SK-N-SH (cell line): Measurements from ENCODE around the gene MAPK8IP1. TPM values are rescaled to one million over a fixed set of nuclear protein-coding genes. Genes with fewer than 3 reads are reported as not detected.
A peak's percentile ranks its signal among the peaks of the same experiment; 100 is the strongest.

ENCODE experiments used
- CTCF ChIA-PET: fragments of 300-600, 350-600 bp; formaldehyde crosslinking; extraction: SDS; loops from one replicate; lab custom pipeline; 2021; lab: Yijun Ruan, JAX
- POLR2A ChIA-PET: fragments of 350-600 bp; sonication (Branson Sonifier 250); formaldehyde crosslinking; extraction: SDS; loops from one replicate; lab custom pipeline; 2020; ENCODE audit warnings: antibody characterized with exemption, inconsistent platforms; lab: Yijun Ruan, JAX
- DNase-seq: peaks from one replicate; pipeline ENCODE4 v3.0.0; 2012
- H2AFZ ChIP-seq: fragments of 200-600 bp; sonication (generic); 2 replicates; pipeline ENCODE4 v1.8.1; 2016; ENCODE audit warnings: antibody characterized with exemption, mild to moderate bottlenecking, low read depth
- H3F3A ChIP-seq: fragments of 200-600 bp; sonication (generic); replicated peaks from 2 replicates; pipeline ENCODE3; 2016; ENCODE audit warnings: antibody characterized with exemption, mild to moderate bottlenecking; ENCODE audit not compliant: insufficient read depth
- H3K27ac ChIP-seq, 2 experiments: fragments of 200-500 bp in 1 of 2; fragments of 200-600 bp in 1 of 2; sonication (Bioruptor generic) in 1 of 2; sonication (generic), shearing (Covaris generic) in 1 of 2; 2 replicates each; pipeline versions ENCODE4 v1.5.1 to v1.6.1; 2014 to 2016; ENCODE audit warnings: low read depth in 2 of 2, inconsistent platforms in 1 of 2, low read length in 1 of 2, mild to moderate bottlenecking in 1 of 2, mixed read lengths in 1 of 2
- H3K27me3 ChIP-seq: fragments of 200-600 bp; sonication (generic), shearing (Covaris generic); 2 replicates; pipeline ENCODE4 v1.6.1; 2016; ENCODE audit warnings: mixed run types; ENCODE audit not compliant: insufficient read depth
- H3K36me3 ChIP-seq, 2 experiments: fragments of 200-500 bp in 1 of 2; fragments of 200-600 bp in 1 of 2; sonication (Bioruptor generic) in 1 of 2; sonication (generic) in 1 of 2; replicated peaks in 1 of 2; 2 replicates each; pipeline versions ENCODE3 to v1.5.1; 2014 to 2016; ENCODE audit warnings: low read length in 1 of 2, mild to moderate bottlenecking in 1 of 2; ENCODE audit not compliant: insufficient read depth in 2 of 2, control insufficient read depth in 1 of 2
- H3K4me1 ChIP-seq, 2 experiments: fragments of 200-500 bp in 1 of 2; fragments of 200-600 bp in 1 of 2; sonication (Bioruptor generic) in 1 of 2; sonication (generic), shearing (Covaris generic) in 1 of 2; 2 replicates each; pipeline versions ENCODE4 v1.5.1 to v1.6.1; 2014 to 2016; ENCODE audit warnings: low read depth in 1 of 2, low read length in 1 of 2, mixed run types in 1 of 2; ENCODE audit not compliant: insufficient read depth in 2 of 2, control insufficient read depth in 1 of 2
- H3K4me2 ChIP-seq: fragments of 200-600 bp; sonication (generic), shearing (Covaris generic); 2 replicates; pipeline ENCODE4 v1.6.1; 2017; ENCODE audit warnings: mixed run types
- H3K4me3 ChIP-seq, 2 experiments: fragments of 200-500 bp in 1 of 2; fragments of 200-600 bp in 1 of 2; sonication (Bioruptor generic) in 1 of 2; sonication (generic), shearing (Covaris generic) in 1 of 2; 2 replicates each; pipeline versions ENCODE4 v1.5.1 to v1.8.1; 2014 to 2016; ENCODE audit warnings: low read depth in 2 of 2, inconsistent platforms in 1 of 2, low read length in 1 of 2, mild to moderate bottlenecking in 1 of 2, mixed read lengths in 1 of 2, moderate library complexity in 1 of 2
- H3K79me2 ChIP-seq: fragments of 200-600 bp; sonication (generic); 2 replicates; pipeline ENCODE4 v1.8.1; 2017; ENCODE audit warnings: mild to moderate bottlenecking; ENCODE audit not compliant: insufficient read depth
- H3K9ac ChIP-seq: fragments of 200-600 bp; sonication (generic); 2 replicates; pipeline ENCODE4 v1.6.1; 2017; ENCODE audit warnings: mixed run types
- H3K9me2 ChIP-seq: fragments of 200-600 bp; sonication (generic); 2 replicates; pipeline ENCODE4 v1.6.1; 2017; ENCODE audit warnings: mixed run types
- H3K9me3 ChIP-seq: fragments of 200-600 bp; sonication (generic); 2 replicates; pipeline ENCODE4 v1.6.1; 2017; ENCODE audit warnings: mixed run types, mild to moderate bottlenecking, moderate library complexity
- H4K20me1 ChIP-seq: fragments of 200-600 bp; sonication (generic); 2 replicates; pipeline ENCODE4 v1.6.1; 2017; ENCODE audit warnings: mild to moderate bottlenecking, mixed run types; ENCODE audit not compliant: insufficient read depth
- ELF1 ChIP-seq: IDR thresholded peaks from 2 replicates; pipeline ENCODE4 v1.4.0; 2012
- FOSL2 ChIP-seq: IDR thresholded peaks from 2 replicates; pipeline ENCODE4 v1.4.0; 2012; ENCODE audit warnings: low read depth, mild to moderate bottlenecking, moderate library complexity, borderline replicate concordance
- GATA2 ChIP-seq: sonication (generic); formaldehyde crosslinking; IDR thresholded peaks from 2 replicates; pipeline ENCODE4 v1.5.0; 2020; ENCODE audit warnings: mild to moderate bottlenecking, missing genetic modification reagents
- MXI1 ChIP-seq: IDR thresholded peaks from 2 replicates; pipeline ENCODE4 v1.6.1; 2012; ENCODE audit warnings: mild to moderate bottlenecking, low read depth, low read length, improper control_type of control experiment
- NRF1 ChIP-seq: IDR thresholded peaks from 2 replicates; pipeline ENCODE4 v1.6.1; 2012; ENCODE audit warnings: low read depth, mild to moderate bottlenecking, low read length
- POLR2AphosphoS5 ChIP-seq: IDR thresholded peaks from 2 replicates; pipeline ENCODE4 v1.6.1; 2012; ENCODE audit warnings: low read depth, low read length
- RAD21 ChIP-seq: IDR thresholded peaks from 2 replicates; pipeline ENCODE4 v1.6.1; 2012; ENCODE audit warnings: mild to moderate bottlenecking, low read length
- RFX5 ChIP-seq: IDR thresholded peaks from 2 replicates; pipeline ENCODE4 v1.6.1; 2012; ENCODE audit warnings: mild to moderate bottlenecking, improper control_type of control experiment, low read length
- SIN3A ChIP-seq: IDR thresholded peaks from 2 replicates; pipeline ENCODE4 v1.6.1; 2012; ENCODE audit warnings: low read depth, mild to moderate bottlenecking, low read length, moderate library complexity, borderline replicate concordance
- SMC3 ChIP-seq: IDR thresholded peaks from 2 replicates; pipeline ENCODE4 v1.6.1; 2012; ENCODE audit warnings: low read depth, low read length, improper control_type of control experiment
- TCF12 ChIP-seq: IDR thresholded peaks from 2 replicates; pipeline ENCODE4 v1.4.0; 2012
- YY1 ChIP-seq: IDR thresholded peaks from 2 replicates; pipeline ENCODE4 v1.4.0; 2012; ENCODE audit warnings: low read depth, mild to moderate bottlenecking
- WGBS: methylation state at CpG from one replicate; pipeline ENCODE4 v1.1.6; 2017; ENCODE audit warnings: low lambda C conversion rate; 5-methylcytosine and 5-hydroxymethylcytosine counted together
- polyA plus RNA-seq, 3 experiments: library from polyadenylated mRNA; depleted of rRNA; stranded (reverse); fragments of >200 nt; gene quantifications; 2 replicates each; pipeline ENCODE4 v1.2.3, GENCODE V29; 2012
- TF ChIP-seq, protein P1 (sequence below): IDR thresholded peaks from 2 replicates; pipeline ENCODE4 v1.4.0; 2012; ENCODE audit warnings: low read depth, borderline replicate concordance
- TF ChIP-seq, protein P2 (sequence below): IDR thresholded peaks from 2 replicates; pipeline ENCODE4; 2012
- TF ChIP-seq, protein P3 (sequence below): IDR thresholded peaks from 2 replicates; pipeline ENCODE4 v1.4.0; 2012; ENCODE audit warnings: low read depth, borderline replicate concordance
- TF ChIP-seq, protein P4 (sequence below): fragments of 150-350 bp; IDR thresholded peaks from 2 replicates; pipeline ENCODE4 v1.6.1; 2016; ENCODE audit warnings: mild to moderate bottlenecking, low read depth, low read length

Gene MAPK8IP1
- polyA plus RNA-seq, 1 of the 3 experiments (the other 2 are of a cell fraction) = 12.5 TPM

DNA sequence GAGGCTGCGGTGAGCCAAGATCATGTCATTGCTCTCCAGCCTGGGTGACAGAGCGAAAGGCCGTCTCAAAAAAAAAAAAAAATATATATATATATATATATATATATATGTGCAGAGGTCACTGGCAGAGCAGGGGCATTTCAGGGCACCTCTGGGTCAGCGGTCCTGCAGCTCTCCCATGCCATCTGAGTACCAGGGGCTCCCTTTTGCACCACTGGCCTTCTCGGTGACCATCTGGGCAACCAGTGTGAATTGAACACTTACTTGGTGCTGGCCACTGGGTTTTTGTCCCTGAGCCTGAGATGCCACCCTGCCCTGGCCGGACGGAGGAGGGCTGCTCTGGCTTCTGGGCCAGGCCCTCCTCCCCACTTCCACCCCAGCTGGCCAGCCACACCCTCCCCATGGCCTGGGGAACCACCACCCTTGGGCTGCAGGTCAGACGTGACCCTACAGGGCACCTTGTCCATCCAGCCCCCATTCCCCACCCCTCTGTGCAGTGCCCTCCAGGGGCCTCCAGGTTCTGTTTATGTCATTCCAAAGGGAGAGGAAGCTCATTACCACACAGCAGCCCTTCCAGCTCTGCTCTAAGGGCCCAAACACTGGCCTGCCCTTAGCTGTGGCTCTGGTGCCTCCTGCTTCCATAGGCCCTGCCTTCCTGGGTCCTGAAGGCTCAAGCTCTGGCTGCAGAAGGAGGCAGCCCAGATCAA lies 10.3 kb downstream of the MAPK8IP1 start:
- TF ChIP-seq POLR2AphosphoS5 = no peak
- TF ChIP-seq NRF1 = no peak
- TF ChIP-seq TCF12 = no peak
- no peak for TF ChIP-seq RAD21
- no peak for TF ChIP-seq SMC3
- TF ChIP-seq GATA2 (CRISPR knock-in tag) = no peak
- TF ChIP-seq, protein P1, sequence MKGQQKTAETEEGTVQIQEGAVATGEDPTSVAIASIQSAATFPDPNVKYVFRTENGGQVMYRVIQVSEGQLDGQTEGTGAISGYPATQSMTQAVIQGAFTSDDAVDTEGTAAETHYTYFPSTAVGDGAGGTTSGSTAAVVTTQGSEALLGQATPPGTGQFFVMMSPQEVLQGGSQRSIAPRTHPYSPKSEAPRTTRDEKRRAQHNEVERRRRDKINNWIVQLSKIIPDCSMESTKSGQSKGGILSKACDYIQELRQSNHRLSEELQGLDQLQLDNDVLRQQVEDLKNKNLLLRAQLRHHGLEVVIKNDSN = no peak
- no peak for TF ChIP-seq YY1
- no peak for TF ChIP-seq RFX5
- TF ChIP-seq, protein P2, sequence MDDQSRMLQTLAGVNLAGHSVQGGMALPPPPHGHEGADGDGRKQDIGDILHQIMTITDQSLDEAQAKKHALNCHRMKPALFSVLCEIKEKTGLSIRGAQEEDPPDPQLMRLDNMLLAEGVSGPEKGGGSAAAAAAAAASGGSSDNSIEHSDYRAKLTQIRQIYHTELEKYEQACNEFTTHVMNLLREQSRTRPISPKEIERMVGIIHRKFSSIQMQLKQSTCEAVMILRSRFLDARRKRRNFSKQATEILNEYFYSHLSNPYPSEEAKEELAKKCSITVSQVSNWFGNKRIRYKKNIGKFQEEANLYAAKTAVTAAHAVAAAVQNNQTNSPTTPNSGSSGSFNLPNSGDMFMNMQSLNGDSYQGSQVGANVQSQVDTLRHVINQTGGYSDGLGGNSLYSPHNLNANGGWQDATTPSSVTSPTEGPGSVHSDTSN = no peak
- TF ChIP-seq FOSL2 = no peak
- no peak for TF ChIP-seq MXI1
- Histone ChIP-seq H3K9me3 (no peaks in the 10 kb centered on the region), H3K4me1 (peaks cover 7 to 35% of the 10 kb centered on the region in 2 experiments; a peak in 2 of 4 replicates), H3F3A (no peaks in the 10 kb centered on the region), H3K36me3 (no peaks in the 10 kb centered on the region), H3K79me2 (no peaks in the 10 kb centered on the region), H3K9me2 (no peaks in the 10 kb centered on the region), H3K9ac (no peak overlapping the region), H3K4me2 (no peak overlapping the region), H3K27ac (peak overlapping the region in 1 of 2 experiments; percentile 50; a peak in 2 of 4 replicates), H2AFZ (no peak overlapping the region), H3K27me3 (no peaks in the 10 kb centered on the region), H4K20me1 (peaks cover under 1% of the 10 kb centered on the region; the same call in 1 of the 2 replicates), H3K4me3 (no peak overlapping the region)
- ChIA-PET POLR2A (interaction anchor here (1.2 kb wide), 1 partner anchor 15 kb away, joined by 5 read pairs; no protein-coding TSS in a partner anchor), CTCF (interaction anchor here (1.3 to 4.6 kb wide), 5 partner anchors 15 to 111 kb away, joined by 3 to 31 read pairs (median 14); no protein-coding TSS in a partner anchor)
- 91% methylated on average over 7 of the region's 8 CpGs for WGBS
- DNase-seq = peak; percentile 32

DNA sequence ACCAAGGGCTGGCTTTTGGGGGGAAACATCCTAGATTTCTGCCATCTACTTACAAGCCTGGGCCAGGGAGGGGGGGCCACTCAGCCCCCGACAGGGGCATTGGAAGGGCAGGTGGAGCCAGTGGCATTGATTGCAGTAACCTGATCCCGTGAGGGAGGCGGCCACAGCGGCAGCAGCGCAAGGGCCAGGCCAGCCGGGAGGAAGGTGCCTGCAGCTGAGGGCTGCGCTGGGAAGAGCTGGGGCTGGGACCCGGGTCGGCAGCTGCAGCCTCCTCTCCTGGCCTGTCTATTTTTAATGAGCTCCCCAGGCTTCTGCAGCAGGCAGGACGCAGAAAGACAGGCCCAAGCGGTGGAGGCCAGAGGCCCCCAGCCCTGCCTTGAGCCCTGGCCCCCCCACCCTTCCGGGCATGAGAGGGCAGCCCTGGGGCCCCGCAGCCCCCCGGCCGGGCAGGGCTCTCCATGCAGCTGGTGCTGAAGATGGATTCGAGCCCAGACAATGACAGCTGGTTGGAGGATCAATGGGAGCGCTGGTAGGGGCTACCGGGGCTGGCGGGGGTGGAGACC lies 11.1 kb downstream of the MAPK8IP1 start:
- Histone ChIP-seq H3K36me3 (no peaks in the 10 kb centered on the region), H3K79me2 (no peaks in the 10 kb centered on the region), H3K9me2 (no peaks in the 10 kb centered on the region), H3K27me3 (no peaks in the 10 kb centered on the region), H3K4me3 (no peak overlapping the region), H3K9me3 (no peaks in the 10 kb centered on the region), H2AFZ (no peak overlapping the region), H3K4me1 (peaks cover 11 to 43% of the 10 kb centered on the region in 2 experiments; a peak in 2 of 4 replicates), H3K4me2 (no peak overlapping the region), H3F3A (no peaks in the 10 kb centered on the region), H3K9ac (no peak overlapping the region), H4K20me1 (peaks cover 7% of the 10 kb centered on the region; the same call in 1 of the 2 replicates), H3K27ac (peak overlapping the region in 1 of 2 experiments; percentile 50; a peak in 2 of 4 replicates)
- 44% methylated on average over 5 of the region's 19 CpGs for WGBS
- CTCF ChIA-PET = interaction anchor here (1.6 to 4.6 kb wide), 4 partner anchors 15 to 110 kb away, joined by 7 to 31 read pairs (median 14); no protein-coding TSS in a partner anchor
- POLR2A ChIA-PET = interaction anchor here (1.2 kb wide), 1 partner anchor 16 kb away, joined by 5 read pairs; no protein-coding TSS in a partner anchor
- peak; percentile 73 for DNase-seq
- TF ChIP-seq, protein P1 = no peak
- TF ChIP-seq SIN3A (no peak), SMC3 (no peak), RAD21 (0 out of 2 replicates have a peak, but pooled peaks have one; percentile 6), ELF1 (no peak)
- TF ChIP-seq, protein P3, sequence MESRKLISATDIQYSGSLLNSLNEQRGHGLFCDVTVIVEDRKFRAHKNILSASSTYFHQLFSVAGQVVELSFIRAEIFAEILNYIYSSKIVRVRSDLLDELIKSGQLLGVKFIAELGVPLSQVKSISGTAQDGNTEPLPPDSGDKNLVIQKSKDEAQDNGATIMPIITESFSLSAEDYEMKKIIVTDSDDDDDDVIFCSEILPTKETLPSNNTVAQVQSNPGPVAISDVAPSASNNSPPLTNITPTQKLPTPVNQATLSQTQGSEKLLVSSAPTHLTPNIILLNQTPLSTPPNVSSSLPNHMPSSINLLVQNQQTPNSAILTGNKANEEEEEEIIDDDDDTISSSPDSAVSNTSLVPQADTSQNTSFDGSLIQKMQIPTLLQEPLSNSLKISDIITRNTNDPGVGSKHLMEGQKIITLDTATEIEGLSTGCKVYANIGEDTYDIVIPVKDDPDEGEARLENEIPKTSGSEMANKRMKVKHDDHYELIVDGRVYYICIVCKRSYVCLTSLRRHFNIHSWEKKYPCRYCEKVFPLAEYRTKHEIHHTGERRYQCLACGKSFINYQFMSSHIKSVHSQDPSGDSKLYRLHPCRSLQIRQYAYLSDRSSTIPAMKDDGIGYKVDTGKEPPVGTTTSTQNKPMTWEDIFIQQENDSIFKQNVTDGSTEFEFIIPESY = no peak
- TF ChIP-seq, protein P2 = no peak
- TF ChIP-seq, protein P4, sequence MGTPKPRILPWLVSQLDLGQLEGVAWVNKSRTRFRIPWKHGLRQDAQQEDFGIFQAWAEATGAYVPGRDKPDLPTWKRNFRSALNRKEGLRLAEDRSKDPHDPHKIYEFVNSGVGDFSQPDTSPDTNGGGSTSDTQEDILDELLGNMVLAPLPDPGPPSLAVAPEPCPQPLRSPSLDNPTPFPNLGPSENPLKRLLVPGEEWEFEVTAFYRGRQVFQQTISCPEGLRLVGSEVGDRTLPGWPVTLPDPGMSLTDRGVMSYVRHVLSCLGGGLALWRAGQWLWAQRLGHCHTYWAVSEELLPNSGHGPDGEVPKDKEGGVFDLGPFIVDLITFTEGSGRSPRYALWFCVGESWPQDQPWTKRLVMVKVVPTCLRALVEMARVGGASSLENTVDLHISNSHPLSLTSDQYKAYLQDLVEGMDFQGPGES = no peak
